Panc1 (cell line): Measurements from ENCODE around the gene ZNF804A. TPM values are rescaled to one million over a fixed set of nuclear protein-coding genes. Genes with fewer than 3 reads are reported as not detected.

Experiments
- ATAC-seq: fragments of 200-7000 bp; cut with Tn5 transposase; 2 replicates; pipeline ENCODE4 v1.9.1; 2020; ENCODE audit warnings: mild to moderate bottlenecking, moderate library complexity
- BruUV-seq: library from RNA; stranded (reverse); fragments of 400-500 nt; replicated peaks from 2 replicates; lab custom pipeline; 2021; lab: Mats Ljungman, UMichigan
- CTCF ChIA-PET: fragments of 300-600 bp; sonication (Branson Sonifier 250); formaldehyde crosslinking; loops from one replicate; lab custom pipeline; 2022; ENCODE audit warnings: antibody characterized with exemption; lab: Charles Lee
- POLR2A ChIA-PET: fragments of 300-600 bp; sonication (Branson Sonifier 250); formaldehyde crosslinking; loops from one replicate; lab custom pipeline; 2022; ENCODE audit warnings: antibody characterized with exemption; lab: Charles Lee
- DNase-seq: peaks from one replicate; pipeline ENCODE4 v3.0.0-alpha.2; 2010; ENCODE audit warnings: low read depth, low spot score
- H3K27ac ChIP-seq: 2 replicates; pipeline ENCODE4 v1.5.1; 2011; ENCODE audit warnings: mild to moderate bottlenecking, low read length, inconsistent platforms
- H3K27me3 ChIP-seq: fragments of 200-500 bp; sonication (Bioruptor generic); 2 replicates; pipeline ENCODE4 v1.6.0; 2014; ENCODE audit warnings: low read length, inconsistent platforms; ENCODE audit not compliant: control insufficient read depth, insufficient read depth
- H3K36me3 ChIP-seq: fragments of 200-500 bp; sonication (Bioruptor generic); 2 replicates; pipeline ENCODE4 v1.5.1; 2014; ENCODE audit warnings: inconsistent platforms, mild to moderate bottlenecking, low read length, moderate library complexity; ENCODE audit not compliant: control insufficient read depth, insufficient read depth
- H3K4me1 ChIP-seq: 2 replicates; pipeline ENCODE4 v1.5.1; 2011; ENCODE audit warnings: inconsistent platforms, mild to moderate bottlenecking, low read length, moderate library complexity; ENCODE audit not compliant: control insufficient read depth, insufficient read depth
- H3K4me3 ChIP-seq, 2 experiments: 2 replicates each; pipeline ENCODE4 v1.5.1; 2011 to 2012; ENCODE audit warnings: low read depth in 2 of 2, low read length in 2 of 2, mild to moderate bottlenecking in 2 of 2, inconsistent platforms in 1 of 2, moderate library complexity in 1 of 2
- H3K9me3 ChIP-seq: fragments of 200-500 bp; sonication (Bioruptor generic); 2 replicates; pipeline ENCODE4 v1.5.1; 2014; ENCODE audit warnings: low read depth, mild to moderate bottlenecking, inconsistent platforms, low read length, moderate library complexity; ENCODE audit not compliant: control insufficient read depth, insufficient read depth
- CTCF ChIP-seq: fragments of 450-650 bp; IDR thresholded peaks from 2 replicates; pipeline ENCODE4 v1.5.1; 2017; ENCODE audit warnings: mild to moderate bottlenecking
- POLR2AphosphoS5 ChIP-seq: IDR thresholded peaks from 2 replicates; pipeline ENCODE4 v1.6.1; 2012; ENCODE audit warnings: mild to moderate bottlenecking, low read depth, low read length, moderate library complexity
- SIN3A ChIP-seq: IDR thresholded peaks from 2 replicates; pipeline ENCODE4 v1.6.1; 2012; ENCODE audit warnings: low read depth, mild to moderate bottlenecking, low read length, moderate library complexity, borderline replicate concordance; ENCODE audit not compliant: insufficient read depth
- TCF7L2 ChIP-seq: IDR thresholded peaks from 2 replicates; pipeline ENCODE4 v1.6.1; 2011; ENCODE audit warnings: mild to moderate bottlenecking, low read depth, low read length, inconsistent platforms
- in situ Hi-C: cut with HindIII; loops from 2 replicates; pipeline ENCODE4 v1.10.0; 2016; ENCODE audit warnings: low sequenced_read_pairs, low pct_unique_long_range_greater_than_20kb
- intact Hi-C: fragments of 100-400 bp; cut with micrococcal nuclease; formaldehyde crosslinking; loops from one replicate; pipeline ENCODE4 v1.10.0; 2022; ENCODE audit not compliant: unreplicated experiment
- total RNA-seq: library from RNA; stranded (reverse); gene quantifications from one replicate; pipeline ENCODE4 v1.2.1, GENCODE V29; 2021; ENCODE audit not compliant: unreplicated experiment
- TF ChIP-seq, protein P1 (sequence below), 2 experiments: IDR thresholded peaks; 2 replicates each; pipeline ENCODE4 v1.6.1; 2011 to 2012; ENCODE audit warnings: low read depth in 2 of 2, control low read depth in 1 of 2, low read length in 1 of 2, mild to moderate bottlenecking in 1 of 2, moderate library complexity in 1 of 2; ENCODE audit not compliant: insufficient read depth in 1 of 2

ZNF804A gene
- total RNA-seq, 1 experiment from 2014 or later, result 2.2 TPM

- H3K36me3 ChIP-seq, result no peaks in the 10 kb centered on the region
- no peaks in the 10 kb centered on the region for H3K4me1 ChIP-seq
- H3K4me3 ChIP-seq, result no peak overlapping the region
- no peaks in the 10 kb centered on the region for H3K9me3 ChIP-seq
- no peak for ATAC-seq
- no peaks in the 10 kb centered on the region for H3K27me3 ChIP-seq
- intact Hi-C loops, result loop anchor here (10.0 kb wide), 1 partner anchor 81 kb away; no protein-coding TSS in a partner anchor
- BruUV-seq, result no TSS peak
- H3K27ac ChIP-seq, result no peak overlapping the region
- TF ChIP-seq POLR2AphosphoS5, result no peak
- TF ChIP-seq, protein P1, sequence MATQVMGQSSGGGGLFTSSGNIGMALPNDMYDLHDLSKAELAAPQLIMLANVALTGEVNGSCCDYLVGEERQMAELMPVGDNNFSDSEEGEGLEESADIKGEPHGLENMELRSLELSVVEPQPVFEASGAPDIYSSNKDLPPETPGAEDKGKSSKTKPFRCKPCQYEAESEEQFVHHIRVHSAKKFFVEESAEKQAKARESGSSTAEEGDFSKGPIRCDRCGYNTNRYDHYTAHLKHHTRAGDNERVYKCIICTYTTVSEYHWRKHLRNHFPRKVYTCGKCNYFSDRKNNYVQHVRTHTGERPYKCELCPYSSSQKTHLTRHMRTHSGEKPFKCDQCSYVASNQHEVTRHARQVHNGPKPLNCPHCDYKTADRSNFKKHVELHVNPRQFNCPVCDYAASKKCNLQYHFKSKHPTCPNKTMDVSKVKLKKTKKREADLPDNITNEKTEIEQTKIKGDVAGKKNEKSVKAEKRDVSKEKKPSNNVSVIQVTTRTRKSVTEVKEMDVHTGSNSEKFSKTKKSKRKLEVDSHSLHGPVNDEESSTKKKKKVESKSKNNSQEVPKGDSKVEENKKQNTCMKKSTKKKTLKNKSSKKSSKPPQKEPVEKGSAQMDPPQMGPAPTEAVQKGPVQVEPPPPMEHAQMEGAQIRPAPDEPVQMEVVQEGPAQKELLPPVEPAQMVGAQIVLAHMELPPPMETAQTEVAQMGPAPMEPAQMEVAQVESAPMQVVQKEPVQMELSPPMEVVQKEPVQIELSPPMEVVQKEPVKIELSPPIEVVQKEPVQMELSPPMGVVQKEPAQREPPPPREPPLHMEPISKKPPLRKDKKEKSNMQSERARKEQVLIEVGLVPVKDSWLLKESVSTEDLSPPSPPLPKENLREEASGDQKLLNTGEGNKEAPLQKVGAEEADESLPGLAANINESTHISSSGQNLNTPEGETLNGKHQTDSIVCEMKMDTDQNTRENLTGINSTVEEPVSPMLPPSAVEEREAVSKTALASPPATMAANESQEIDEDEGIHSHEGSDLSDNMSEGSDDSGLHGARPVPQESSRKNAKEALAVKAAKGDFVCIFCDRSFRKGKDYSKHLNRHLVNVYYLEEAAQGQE (IDR thresholded peaks at IDR 0.05; ENCODE audit: insufficient read depth in 1 of 2, low read depth in 2 of 2, low read length in 1 of 2), result no peak
- no peak for TF ChIP-seq TCF7L2
- TF ChIP-seq SIN3A, result no peak
- TF ChIP-seq CTCF, result no peak
- in situ Hi-C loops, result no loop called here
- ChIA-PET POLR2A (interaction anchor here (0.6 kb wide), 1 partner anchor 20 kb away, joined by 6 read pairs; no protein-coding TSS in a partner anchor), CTCF (no interaction called here)
- no peak for DNase-seq
These were observed 85.6 kb downstream of the ZNF804A start for GRCh38 chr2:184683911-184684310.

GRCh38 chr2:184685999-184686841, 87.9 kb downstream of the ZNF804A start:
- DNase-seq (no peak), ATAC-seq (no peak)
- Histone ChIP-seq H3K9me3 (no peaks in the 10 kb centered on the region), H3K27ac (no peak overlapping the region), H3K4me3 (no peak overlapping the region), H3K4me1 (no peaks in the 10 kb centered on the region), H3K36me3 (no peaks in the 10 kb centered on the region), H3K27me3 (no peaks in the 10 kb centered on the region)
- TF ChIP-seq TCF7L2, result no peak
- no peak for TF ChIP-seq CTCF
- TF ChIP-seq SIN3A, result no peak
- TF ChIP-seq, protein P1 (IDR thresholded peaks at IDR 0.05; ENCODE audit: insufficient read depth in 1 of 2, low read depth in 2 of 2, low read length in 1 of 2), result no peak
- TF ChIP-seq POLR2AphosphoS5, result no peak
- intact Hi-C loops (loop anchor here (10.0 kb wide), 1 partner anchor 79 kb away; no protein-coding TSS in a partner anchor), in situ Hi-C loops (no loop called here)
- no TSS peak for BruUV-seq
- CTCF ChIA-PET, result no interaction called here
- POLR2A ChIA-PET, result no interaction called here
